IMR-90 (cell line): ENCODE data around the gene KCNT2. TPM values are rescaled to one million over a fixed set of nuclear protein-coding genes. Genes with fewer than 3 reads are reported as not detected.
A peak's percentile ranks its signal among the peaks of the same experiment; 100 is the strongest.
"Not testable (repeated sequence)": the region's sequence is repeated elsewhere in the genome, so short reads cannot be mapped to it uniquely, and the experiment has no call there.

Source experiments
- ATAC-seq: fragments of 200-7000 bp; cut with Tn5 transposase; 2 replicates; pipeline ENCODE4 v1.9.1; 2020; ENCODE audit warnings: low read depth, mild to moderate bottlenecking, moderate library complexity
- BruUV-seq: library from RNA; stranded (reverse); fragments of 400-500 nt; replicated peaks from 2 replicates; lab custom pipeline; 2021; lab: Mats Ljungman, UMichigan
- CTCF ChIA-PET: fragments of 300-600 bp; formaldehyde crosslinking; extraction: SDS; loops from one replicate; lab custom pipeline; 2021; ENCODE audit warnings: antibody characterized with exemption; lab: Yijun Ruan, JAX
- POLR2A ChIA-PET: fragments of 300-600 bp; sonication (Branson Sonifier 250); formaldehyde crosslinking; loops from one replicate; lab custom pipeline; 2022; ENCODE audit warnings: antibody characterized with exemption; ENCODE audit not compliant: unreplicated experiment; lab: Charles Lee
- DNase-seq: peaks from one replicate; pipeline ENCODE4 v3.0.0; 2013
- H2AFZ ChIP-seq: replicated peaks from 2 replicates; pipeline ENCODE3; 2013; ENCODE audit warnings: low read length, mild to moderate bottlenecking; ENCODE audit not compliant: poor library complexity
- H2AK5ac ChIP-seq: 2 replicates; pipeline ENCODE4 v1.6.1; 2013; ENCODE audit warnings: low read depth, low read length, inconsistent platforms
- H2AK9ac ChIP-seq: replicated peaks from 2 replicates; pipeline ENCODE3; 2013; ENCODE audit warnings: mild to moderate bottlenecking, low read depth, low read length, moderate library complexity; ENCODE audit not compliant: poor library complexity
- H2BK120ac ChIP-seq: 2 replicates; pipeline ENCODE4 v1.6.1; 2013; ENCODE audit warnings: low read depth, low read length, inconsistent platforms
- H2BK15ac ChIP-seq: 3 replicates; pipeline ENCODE4 v1.6.1; 2013; ENCODE audit warnings: low read depth, low read length, inconsistent platforms
- H2BK20ac ChIP-seq: 2 replicates; pipeline ENCODE4 v1.6.1; 2013; ENCODE audit warnings: low read depth, mild to moderate bottlenecking, inconsistent platforms, low read length, moderate library complexity
- H2BK5ac ChIP-seq: 2 replicates; pipeline ENCODE4 v1.6.1; 2013; ENCODE audit warnings: mild to moderate bottlenecking, low read depth, low read length, inconsistent platforms; ENCODE audit not compliant: poor library complexity, severe bottlenecking
- H3K14ac ChIP-seq: replicated peaks from 2 replicates; pipeline ENCODE4 v1.6.1; 2013; ENCODE audit warnings: low read depth, low read length, inconsistent platforms
- H3K18ac ChIP-seq: 2 replicates; pipeline ENCODE4 v1.6.1; 2013; ENCODE audit warnings: low read depth, low read length, control low read depth
- H3K23ac ChIP-seq: 2 replicates; pipeline ENCODE4 v1.6.1; 2013; ENCODE audit warnings: low read depth, low read length, inconsistent platforms
- H3K27ac ChIP-seq: 2 replicates; pipeline ENCODE4 v1.5.1; 2013; ENCODE audit warnings: mild to moderate bottlenecking, control low read depth, low read length; ENCODE audit not compliant: insufficient read depth
- H3K27me3 ChIP-seq: 2 replicates; pipeline ENCODE4 v1.6.1; 2013; ENCODE audit warnings: low read length; ENCODE audit not compliant: control insufficient read depth, insufficient read depth
- H3K36me3 ChIP-seq: 2 replicates; pipeline ENCODE4 v1.6.1; 2013; ENCODE audit warnings: low read length, mixed read lengths; ENCODE audit not compliant: control insufficient read depth, insufficient read depth
- H3K4ac ChIP-seq: 2 replicates; pipeline ENCODE4 v1.6.1; 2013; ENCODE audit warnings: low read depth, low read length, inconsistent platforms
- H3K4me1 ChIP-seq: 2 replicates; pipeline ENCODE4 v1.6.1; 2013; ENCODE audit warnings: low read length, mixed read lengths; ENCODE audit not compliant: control insufficient read depth, insufficient read depth
- H3K4me2 ChIP-seq: 2 replicates; pipeline ENCODE4 v1.6.1; 2013; ENCODE audit warnings: low read depth, mild to moderate bottlenecking, control low read depth, low read length, moderate library complexity
- H3K4me3 ChIP-seq: 2 replicates; pipeline ENCODE4 v1.5.1; 2013; ENCODE audit warnings: low read depth, mild to moderate bottlenecking, control low read depth, low read length, moderate library complexity; ENCODE audit not compliant: insufficient read depth
- H3K56ac ChIP-seq: 2 replicates; pipeline ENCODE4 v1.6.1; 2013; ENCODE audit warnings: low read length, inconsistent platforms; ENCODE audit not compliant: insufficient read depth; ENCODE audit errors: extremely low read depth
- H3K79me1 ChIP-seq, 2 experiments: 2 replicates each; pipeline ENCODE4 v1.6.1; 2013; ENCODE audit warnings: low read length in 2 of 2, inconsistent platforms in 1 of 2, low read depth in 1 of 2
- H3K9ac ChIP-seq: 2 replicates; pipeline ENCODE4 v1.6.1; 2013; ENCODE audit warnings: low read depth, low read length, control low read depth
- H3K9me1 ChIP-seq: 2 replicates; pipeline ENCODE4 v1.6.1; 2013; ENCODE audit warnings: low read length, inconsistent platforms; ENCODE audit not compliant: insufficient read depth
- H3K9me3 ChIP-seq: 2 replicates; pipeline ENCODE4 v1.6.1; 2013; ENCODE audit warnings: low read length; ENCODE audit not compliant: control insufficient read depth, insufficient read depth
- H4K20me1 ChIP-seq: 2 replicates; pipeline ENCODE4 v1.6.1; 2013; ENCODE audit warnings: low read length, inconsistent platforms; ENCODE audit not compliant: insufficient read depth
- H4K5ac ChIP-seq: 2 replicates; pipeline ENCODE4 v1.6.1; 2013; ENCODE audit warnings: mild to moderate bottlenecking, low read depth, low read length, control low read depth
- H4K8ac ChIP-seq, 2 experiments: 2 replicates each; pipeline ENCODE4 v1.6.1; 2013; ENCODE audit warnings: low read depth in 2 of 2, low read length in 2 of 2, control low read depth in 1 of 2, inconsistent platforms in 1 of 2
- H4K91ac ChIP-seq: 2 replicates; pipeline ENCODE4 v1.6.1; 2013; ENCODE audit warnings: low read depth, low read length, inconsistent platforms; ENCODE audit not compliant: insufficient read depth
- MAFK ChIP-seq: IDR thresholded peaks from 2 replicates; pipeline ENCODE4 v1.6.1; 2012; ENCODE audit warnings: low read depth, low read length, improper control_type of control experiment
- WGBS, 2 experiments: methylation state at CpG; one replicate each; pipeline versions ENCODE4 v1.1.5 to v1.1.7; 2013; ENCODE audit warnings: missing lambda C conversion rate in 2 of 2; ENCODE audit not compliant: insufficient read length in 1 of 2; ENCODE audit errors: extremely low coverage in 2 of 2; 5-methylcytosine and 5-hydroxymethylcytosine counted together
- dilution Hi-C: fragments of 300-500 bp; cut with HindIII; formaldehyde crosslinking; loops from one replicate; pipeline ENCODE4 v1.14.3; 2018; ENCODE audit warnings: low sequenced_read_pairs; ENCODE audit not compliant: unreplicated experiment
- in situ Hi-C: fragments of 300-500 bp; cut with MboI; formaldehyde crosslinking; loops from 3 replicates; pipeline ENCODE4 v1.14.3; 2019; ENCODE audit warnings: low sequenced_read_pairs, inconsistent platforms, mixed read lengths
- intact Hi-C: fragments of 100-400 bp; cut with micrococcal nuclease; formaldehyde crosslinking; loops from 2 replicates; pipeline ENCODE4 v1.10.0; 2022
- polyA plus RNA-seq, 3 experiments: library from polyadenylated mRNA; depleted of rRNA; stranded (reverse); fragments of >200 nt; gene quantifications; 2 replicates each; pipeline ENCODE4 v1.2.3, GENCODE V29; 2012; ENCODE audit warnings: low replicate concordance in 1 of 3
- total RNA-seq: library from RNA; depleted of rRNA; stranded (reverse); fragments of >200 nt; gene quantifications from 2 replicates; pipeline ENCODE4 v1.2.3, GENCODE V29; 2012

The KCNT2 gene
- total and polyA plus RNA-seq, 2 of the 4 experiments (the other 2 are of a cell fraction) = 0.22 to 0.72 TPM

DNA sequence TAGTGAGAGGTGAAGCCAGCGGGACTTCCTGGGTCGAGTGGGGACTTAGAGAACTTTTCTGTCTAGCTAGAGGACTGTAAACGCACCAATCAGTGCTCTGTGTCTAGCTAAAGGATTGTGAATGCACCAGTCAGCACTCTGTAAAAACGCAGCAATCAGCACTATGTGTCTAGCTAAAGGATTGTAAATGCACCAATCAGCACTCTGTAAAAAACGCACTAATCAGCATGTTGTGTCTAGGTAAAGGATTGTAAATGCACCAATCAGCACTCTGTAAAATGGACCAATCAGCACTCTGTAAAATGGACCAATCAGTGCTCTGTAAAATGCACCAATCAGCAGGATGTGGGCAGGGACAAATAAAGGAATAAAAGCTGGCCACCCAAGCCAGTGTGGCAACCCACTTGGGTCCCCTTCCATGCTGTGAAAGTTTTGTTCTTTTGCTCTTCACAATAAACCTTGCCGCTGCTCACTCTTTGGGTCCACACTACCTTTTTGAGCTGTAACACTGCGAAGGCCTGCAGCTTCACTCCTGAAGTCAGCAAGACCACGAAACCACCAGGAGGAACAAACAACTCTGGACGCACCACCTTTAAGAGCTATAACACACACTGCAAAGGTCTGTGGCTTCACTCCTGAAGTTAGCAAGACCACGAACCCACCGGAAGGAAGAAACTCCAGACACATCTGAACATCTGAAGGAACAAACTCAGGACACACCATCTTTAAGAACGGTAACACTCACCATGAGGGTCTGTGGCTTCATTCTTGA lies 85.5 kb downstream of the KCNT2 start:
- H3K14ac ChIP-seq, H3K36me3 ChIP-seq, intact Hi-C loops, POLR2A ChIA-PET, H2BK5ac ChIP-seq, H3K9me1 ChIP-seq, H2BK15ac ChIP-seq, H4K5ac ChIP-seq, H3K27me3 ChIP-seq, H4K8ac ChIP-seq, H3K4me1 ChIP-seq, H3K18ac ChIP-seq, H3K56ac ChIP-seq, H3K9me3 ChIP-seq, dilution Hi-C loops, H2BK20ac ChIP-seq, H2BK120ac ChIP-seq, in situ Hi-C loops, H2AK5ac ChIP-seq, H3K4me2 ChIP-seq, H2AK9ac ChIP-seq, H3K23ac ChIP-seq, BruUV-seq, CTCF ChIA-PET, H2AFZ ChIP-seq, H4K91ac ChIP-seq, DNase-seq, H4K20me1 ChIP-seq, H3K79me1 ChIP-seq, H3K4me3 ChIP-seq, H3K4ac ChIP-seq, H3K27ac ChIP-seq, H3K9ac ChIP-seq, ATAC-seq: not testable (repeated sequence)
- WGBS, 2 experiments = 81% methylated on average over 3 of the region's 12 CpGs; no CpG with 5 or more reads in 1 of the 2 experiments
- peak; percentile 25; the same call in 1 of the 2 replicates for TF ChIP-seq MAFK
